ENCODE data around the gene RRP8. TPM values are rescaled to one million over a fixed set of nuclear protein-coding genes. Genes with fewer than 3 reads are reported as not detected.

Gene RRP8
- total and polyA plus RNA-seq, 2 of the 8 experiments (the other 6 are each of a cell fraction or from before 2014, with no cell fraction given) = 4.2 to 14.9 TPM

DNA sequence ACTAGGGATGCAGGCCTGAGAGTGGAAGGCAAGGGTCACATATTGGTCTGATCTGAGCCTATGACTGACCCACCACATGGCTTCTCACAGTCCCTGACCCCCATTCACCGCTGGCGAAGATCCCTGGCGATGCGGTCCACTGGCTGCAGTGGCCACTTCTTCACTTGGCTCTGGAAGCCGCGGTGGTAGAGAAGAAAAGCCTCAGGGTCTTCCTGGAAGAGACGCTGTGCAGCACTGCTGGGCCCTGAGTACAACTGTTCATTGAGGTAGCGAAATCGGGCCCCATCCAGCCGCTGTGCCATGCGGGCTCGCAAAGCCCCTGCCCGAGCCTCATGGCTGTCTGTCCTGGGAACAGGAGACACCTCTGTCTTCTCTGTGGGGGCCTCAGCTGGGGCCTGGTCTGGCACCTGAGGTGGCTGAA, 2.4 kb downstream of the RRP8 start (continued):
- TF ChIP-seq, protein P1, sequence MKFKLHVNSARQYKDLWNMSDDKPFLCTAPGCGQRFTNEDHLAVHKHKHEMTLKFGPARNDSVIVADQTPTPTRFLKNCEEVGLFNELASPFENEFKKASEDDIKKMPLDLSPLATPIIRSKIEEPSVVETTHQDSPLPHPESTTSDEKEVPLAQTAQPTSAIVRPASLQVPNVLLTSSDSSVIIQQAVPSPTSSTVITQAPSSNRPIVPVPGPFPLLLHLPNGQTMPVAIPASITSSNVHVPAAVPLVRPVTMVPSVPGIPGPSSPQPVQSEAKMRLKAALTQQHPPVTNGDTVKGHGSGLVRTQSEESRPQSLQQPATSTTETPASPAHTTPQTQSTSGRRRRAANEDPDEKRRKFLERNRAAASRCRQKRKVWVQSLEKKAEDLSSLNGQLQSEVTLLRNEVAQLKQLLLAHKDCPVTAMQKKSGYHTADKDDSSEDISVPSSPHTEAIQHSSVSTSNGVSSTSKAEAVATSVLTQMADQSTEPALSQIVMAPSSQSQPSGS (IDR thresholded peaks at IDR 0.05; ENCODE audit: low read length) = no peak
- TF ChIP-seq SRF (IDR thresholded peaks at IDR 0.05; ENCODE audit: low read depth, low read length) (no peak), RBBP5 (IDR thresholded peaks at IDR 0.05; ENCODE audit: borderline replicate concordance, low read depth, low read length) (no peak), FOSL1 (IDR thresholded peaks at IDR 0.05; ENCODE audit: insufficient read depth, low read depth, low read length) (no peak), KDM1A (IDR thresholded peaks at IDR 0.05; ENCODE audit: borderline replicate concordance, low read length) (no peak), SIX5 (IDR thresholded peaks at IDR 0.05; ENCODE audit: low read depth, low read length) (no peak)
- TF ChIP-seq, protein P2, sequence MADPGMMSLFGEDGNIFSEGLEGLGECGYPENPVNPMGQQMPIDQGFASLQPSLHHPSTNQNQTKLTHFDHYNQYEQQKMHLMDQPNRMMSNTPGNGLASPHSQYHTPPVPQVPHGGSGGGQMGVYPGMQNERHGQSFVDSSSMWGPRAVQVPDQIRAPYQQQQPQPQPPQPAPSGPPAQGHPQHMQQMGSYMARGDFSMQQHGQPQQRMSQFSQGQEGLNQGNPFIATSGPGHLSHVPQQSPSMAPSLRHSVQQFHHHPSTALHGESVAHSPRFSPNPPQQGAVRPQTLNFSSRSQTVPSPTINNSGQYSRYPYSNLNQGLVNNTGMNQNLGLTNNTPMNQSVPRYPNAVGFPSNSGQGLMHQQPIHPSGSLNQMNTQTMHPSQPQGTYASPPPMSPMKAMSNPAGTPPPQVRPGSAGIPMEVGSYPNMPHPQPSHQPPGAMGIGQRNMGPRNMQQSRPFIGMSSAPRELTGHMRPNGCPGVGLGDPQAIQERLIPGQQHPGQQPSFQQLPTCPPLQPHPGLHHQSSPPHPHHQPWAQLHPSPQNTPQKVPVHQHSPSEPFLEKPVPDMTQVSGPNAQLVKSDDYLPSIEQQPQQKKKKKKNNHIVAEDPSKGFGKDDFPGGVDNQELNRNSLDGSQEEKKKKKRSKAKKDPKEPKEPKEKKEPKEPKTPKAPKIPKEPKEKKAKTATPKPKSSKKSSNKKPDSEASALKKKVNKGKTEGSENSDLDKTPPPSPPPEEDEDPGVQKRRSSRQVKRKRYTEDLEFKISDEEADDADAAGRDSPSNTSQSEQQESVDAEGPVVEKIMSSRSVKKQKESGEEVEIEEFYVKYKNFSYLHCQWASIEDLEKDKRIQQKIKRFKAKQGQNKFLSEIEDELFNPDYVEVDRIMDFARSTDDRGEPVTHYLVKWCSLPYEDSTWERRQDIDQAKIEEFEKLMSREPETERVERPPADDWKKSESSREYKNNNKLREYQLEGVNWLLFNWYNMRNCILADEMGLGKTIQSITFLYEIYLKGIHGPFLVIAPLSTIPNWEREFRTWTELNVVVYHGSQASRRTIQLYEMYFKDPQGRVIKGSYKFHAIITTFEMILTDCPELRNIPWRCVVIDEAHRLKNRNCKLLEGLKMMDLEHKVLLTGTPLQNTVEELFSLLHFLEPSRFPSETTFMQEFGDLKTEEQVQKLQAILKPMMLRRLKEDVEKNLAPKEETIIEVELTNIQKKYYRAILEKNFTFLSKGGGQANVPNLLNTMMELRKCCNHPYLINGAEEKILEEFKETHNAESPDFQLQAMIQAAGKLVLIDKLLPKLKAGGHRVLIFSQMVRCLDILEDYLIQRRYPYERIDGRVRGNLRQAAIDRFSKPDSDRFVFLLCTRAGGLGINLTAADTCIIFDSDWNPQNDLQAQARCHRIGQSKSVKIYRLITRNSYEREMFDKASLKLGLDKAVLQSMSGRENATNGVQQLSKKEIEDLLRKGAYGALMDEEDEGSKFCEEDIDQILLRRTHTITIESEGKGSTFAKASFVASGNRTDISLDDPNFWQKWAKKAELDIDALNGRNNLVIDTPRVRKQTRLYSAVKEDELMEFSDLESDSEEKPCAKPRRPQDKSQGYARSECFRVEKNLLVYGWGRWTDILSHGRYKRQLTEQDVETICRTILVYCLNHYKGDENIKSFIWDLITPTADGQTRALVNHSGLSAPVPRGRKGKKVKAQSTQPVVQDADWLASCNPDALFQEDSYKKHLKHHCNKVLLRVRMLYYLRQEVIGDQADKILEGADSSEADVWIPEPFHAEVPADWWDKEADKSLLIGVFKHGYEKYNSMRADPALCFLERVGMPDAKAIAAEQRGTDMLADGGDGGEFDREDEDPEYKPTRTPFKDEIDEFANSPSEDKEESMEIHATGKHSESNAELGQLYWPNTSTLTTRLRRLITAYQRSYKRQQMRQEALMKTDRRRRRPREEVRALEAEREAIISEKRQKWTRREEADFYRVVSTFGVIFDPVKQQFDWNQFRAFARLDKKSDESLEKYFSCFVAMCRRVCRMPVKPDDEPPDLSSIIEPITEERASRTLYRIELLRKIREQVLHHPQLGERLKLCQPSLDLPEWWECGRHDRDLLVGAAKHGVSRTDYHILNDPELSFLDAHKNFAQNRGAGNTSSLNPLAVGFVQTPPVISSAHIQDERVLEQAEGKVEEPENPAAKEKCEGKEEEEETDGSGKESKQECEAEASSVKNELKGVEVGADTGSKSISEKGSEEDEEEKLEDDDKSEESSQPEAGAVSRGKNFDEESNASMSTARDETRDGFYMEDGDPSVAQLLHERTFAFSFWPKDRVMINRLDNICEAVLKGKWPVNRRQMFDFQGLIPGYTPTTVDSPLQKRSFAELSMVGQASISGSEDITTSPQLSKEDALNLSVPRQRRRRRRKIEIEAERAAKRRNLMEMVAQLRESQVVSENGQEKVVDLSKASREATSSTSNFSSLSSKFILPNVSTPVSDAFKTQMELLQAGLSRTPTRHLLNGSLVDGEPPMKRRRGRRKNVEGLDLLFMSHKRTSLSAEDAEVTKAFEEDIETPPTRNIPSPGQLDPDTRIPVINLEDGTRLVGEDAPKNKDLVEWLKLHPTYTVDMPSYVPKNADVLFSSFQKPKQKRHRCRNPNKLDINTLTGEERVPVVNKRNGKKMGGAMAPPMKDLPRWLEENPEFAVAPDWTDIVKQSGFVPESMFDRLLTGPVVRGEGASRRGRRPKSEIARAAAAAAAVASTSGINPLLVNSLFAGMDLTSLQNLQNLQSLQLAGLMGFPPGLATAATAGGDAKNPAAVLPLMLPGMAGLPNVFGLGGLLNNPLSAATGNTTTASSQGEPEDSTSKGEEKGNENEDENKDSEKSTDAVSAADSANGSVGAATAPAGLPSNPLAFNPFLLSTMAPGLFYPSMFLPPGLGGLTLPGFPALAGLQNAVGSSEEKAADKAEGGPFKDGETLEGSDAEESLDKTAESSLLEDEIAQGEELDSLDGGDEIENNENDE (IDR thresholded peaks at IDR 0.05; ENCODE audit: insufficient replicate concordance, low read length) = no peak
